Measurements from ENCODE around the gene PTPRQ. TPM values are rescaled to one million over a fixed set of nuclear protein-coding genes. Genes with fewer than 3 reads are reported as not detected.

Gene PTPRQ
- total RNA-seq, 1 donor from 2014 or later, result 4.8 TPM

DNA sequence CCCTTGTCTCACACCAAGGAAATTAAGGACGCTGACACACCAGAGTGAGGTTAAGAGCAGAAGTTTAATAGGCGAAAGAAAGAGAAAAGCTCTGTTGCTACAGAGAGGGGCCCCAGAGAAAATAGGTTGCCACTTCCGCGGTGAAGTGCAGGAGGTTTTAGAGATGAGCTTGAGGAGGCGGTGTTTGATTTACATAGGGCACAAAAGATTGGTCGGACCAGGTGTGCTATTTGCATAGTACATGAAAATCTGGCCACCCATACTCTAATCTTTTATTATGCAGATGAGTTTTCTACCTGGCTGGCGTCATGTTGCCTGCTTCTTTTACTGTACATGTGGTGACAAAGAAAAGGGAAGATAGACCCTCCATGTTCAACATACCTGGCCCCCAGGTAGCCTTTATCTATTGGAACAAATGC is 240.1 kb downstream of the PTPRQ start:
- DNase-seq (ENCODE audit: low spot score) (no peak), ATAC-seq (no peak)
- intact Hi-C loops (cut with DNase I), result no loop called here

DNA sequence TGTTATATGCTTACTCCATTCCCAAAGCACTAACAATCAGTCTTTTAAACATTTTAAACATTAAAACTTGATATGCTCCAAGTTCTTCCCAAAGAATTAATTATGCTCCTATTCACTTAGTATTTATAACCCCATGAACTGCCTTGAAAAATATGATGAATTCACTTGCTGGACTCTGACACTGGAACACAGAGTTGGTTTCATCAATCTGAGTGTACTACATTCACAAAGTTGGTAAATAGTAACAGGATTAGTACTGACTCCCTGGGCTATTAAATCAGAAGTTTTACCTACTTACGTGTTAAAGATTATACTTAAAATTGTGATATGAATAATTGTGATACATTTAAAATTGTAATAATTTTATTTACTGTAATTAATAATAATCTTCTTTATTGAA is 246.1 kb downstream of the PTPRQ start:
- ATAC-seq, result no peak
- no peak for DNase-seq (ENCODE audit: low spot score)
- intact Hi-C loops (cut with DNase I), result no loop called here

DNA sequence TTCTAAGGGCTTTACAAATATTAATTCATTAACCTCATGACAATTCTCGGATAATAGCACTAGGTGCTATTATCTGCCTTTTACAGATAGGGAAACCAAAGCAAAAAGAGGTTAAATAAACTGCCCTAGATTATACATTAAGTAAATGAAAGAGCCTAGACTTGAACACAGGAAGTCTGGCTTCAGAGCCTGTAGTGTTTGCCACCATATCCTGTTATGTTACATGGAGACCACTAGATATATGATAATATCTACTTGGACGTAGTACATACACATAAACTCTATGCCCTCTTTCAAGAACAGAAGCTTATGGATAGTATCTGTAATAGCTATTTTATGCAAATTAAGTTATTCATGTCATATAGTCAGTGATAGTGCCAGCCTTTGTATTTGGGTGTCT is 246.5 kb downstream of the PTPRQ start:
- no peak for DNase-seq (ENCODE audit: low spot score)
- ATAC-seq, result no peak
- intact Hi-C loops (cut with DNase I), result no loop called here

DNA sequence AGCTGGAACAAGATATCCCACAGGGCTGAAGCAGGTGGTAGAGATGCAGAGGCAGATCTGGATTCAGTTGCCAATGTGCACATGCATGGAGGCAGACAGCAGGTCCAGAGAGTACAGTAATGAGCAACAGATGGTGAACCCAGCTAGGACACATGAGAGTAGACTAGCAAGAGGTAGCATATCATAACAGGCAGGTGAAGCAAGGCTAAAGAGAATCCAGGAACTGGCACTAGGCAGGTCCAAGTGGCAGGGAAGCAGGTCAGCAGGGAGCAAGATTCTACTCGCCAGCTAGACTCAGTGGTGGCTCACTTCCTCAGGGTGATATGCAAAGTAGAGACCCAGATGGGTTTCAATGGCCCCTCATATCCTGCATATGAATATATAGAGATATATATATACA is 248.1 kb downstream of the PTPRQ start:
- DNase-seq (ENCODE audit: low spot score) (no peak), ATAC-seq (no peak)
- intact Hi-C loops (cut with DNase I), result no loop called here

DNA sequence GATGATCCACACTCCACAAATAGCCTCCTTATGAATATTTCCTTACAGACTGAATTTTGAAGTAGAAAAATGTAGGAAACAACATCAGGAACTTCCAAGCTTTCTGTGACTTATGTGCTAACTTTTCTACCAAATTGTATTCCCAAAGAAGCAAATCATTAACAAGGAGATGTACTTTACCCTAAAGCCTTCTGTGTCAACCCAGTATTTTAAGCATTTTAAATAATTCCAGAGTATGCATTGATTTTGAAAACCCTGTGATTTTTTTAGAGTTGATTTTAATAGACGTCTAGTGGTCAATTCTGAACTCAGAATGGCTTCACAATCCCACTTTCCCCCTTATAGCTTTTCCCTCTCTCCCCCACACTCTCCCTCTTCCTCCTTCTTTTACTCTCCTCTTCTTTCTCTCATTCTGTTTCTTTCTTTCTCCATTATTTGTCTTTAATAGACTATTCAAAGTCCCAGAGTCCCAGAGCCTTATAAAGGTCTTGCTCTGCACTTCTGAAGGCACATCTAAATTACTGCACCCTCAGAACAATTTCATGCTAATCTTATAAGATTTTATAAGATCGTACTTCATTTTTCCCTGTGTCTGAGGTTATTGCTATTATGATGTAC is 253.3 kb downstream of the PTPRQ start:
- no peak for ATAC-seq
- no peak for DNase-seq (ENCODE audit: low spot score)
- intact Hi-C loops (cut with DNase I), result no loop called here

DNA sequence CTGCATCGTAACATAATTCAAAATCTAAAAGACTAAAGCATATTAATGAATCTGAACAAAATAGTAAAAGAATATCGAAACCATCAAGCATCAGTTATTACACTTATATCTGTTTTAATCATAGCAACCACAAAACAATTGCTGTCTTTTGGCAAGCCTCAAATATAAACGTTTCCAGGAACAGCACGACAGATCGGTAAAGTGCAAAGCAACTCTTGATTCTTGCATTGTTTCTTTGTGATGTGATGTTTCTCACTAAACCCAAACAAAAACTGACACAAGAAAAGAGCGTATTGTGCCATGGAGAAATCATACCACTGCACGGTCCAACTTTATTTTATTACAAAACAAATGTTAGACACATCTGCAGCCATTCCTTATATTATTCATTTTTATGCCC is 254.2 kb downstream of the PTPRQ start:
- DNase-seq (ENCODE audit: low spot score) (no peak), ATAC-seq (no peak)
- intact Hi-C loops (cut with DNase I), result no loop called here

DNA sequence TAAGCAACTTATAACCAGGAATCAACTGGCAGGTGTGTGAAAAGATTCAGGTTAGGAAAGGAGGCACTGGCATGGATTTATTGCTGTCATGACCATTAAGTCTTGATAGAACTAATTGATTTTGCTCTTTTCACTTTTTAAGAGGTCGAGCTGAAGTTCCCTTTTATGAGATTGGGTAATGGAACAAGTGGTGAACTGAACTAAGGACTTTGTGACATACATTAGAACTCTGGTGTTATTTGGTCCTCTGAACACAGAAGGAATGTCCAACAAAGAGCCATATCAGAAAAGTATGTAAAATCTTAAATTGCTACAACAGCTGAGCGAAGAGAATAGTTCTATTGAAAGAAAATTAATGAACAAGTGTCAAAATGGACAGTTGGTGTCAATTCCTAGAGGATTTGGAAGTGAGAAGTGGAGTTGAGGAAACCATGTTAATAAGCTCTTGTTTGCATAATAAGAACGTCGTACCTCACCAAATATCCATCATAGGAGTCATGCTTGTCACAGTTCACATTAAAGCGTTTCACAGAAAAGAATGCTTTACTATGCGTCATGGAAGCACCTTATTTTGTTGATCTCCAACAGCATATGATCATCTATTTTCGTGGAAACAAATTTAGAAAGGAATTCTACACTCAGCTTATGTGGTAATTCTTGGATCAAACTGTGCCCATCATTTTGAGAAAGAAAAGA is 255.0 kb downstream of the PTPRQ start:
- DNase-seq (ENCODE audit: low spot score) (no peak), ATAC-seq (no peak)
- intact Hi-C loops (cut with DNase I), result no loop called here

DNA sequence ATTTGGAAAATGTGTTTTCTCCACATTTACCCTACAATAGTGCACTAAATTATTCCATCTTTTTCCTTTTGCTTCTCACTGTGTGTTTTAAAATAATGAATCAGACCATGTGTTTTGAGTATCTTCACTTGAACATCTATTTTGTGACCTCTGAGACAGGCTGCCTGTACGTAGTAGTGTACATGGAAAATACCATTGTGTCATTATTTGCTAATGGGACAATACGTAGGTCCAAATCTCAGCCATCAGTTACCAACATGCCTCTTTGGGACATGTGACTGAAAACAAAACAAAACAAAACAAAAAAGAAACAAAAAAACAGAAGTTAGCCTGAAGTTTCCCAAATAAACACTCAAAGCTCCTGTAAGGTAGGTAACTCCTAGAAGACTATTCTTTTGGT is 256.3 kb downstream of the PTPRQ start:
- ATAC-seq (no peak), DNase-seq (ENCODE audit: low spot score) (no peak)
- intact Hi-C loops (cut with DNase I), result no loop called here

DNA sequence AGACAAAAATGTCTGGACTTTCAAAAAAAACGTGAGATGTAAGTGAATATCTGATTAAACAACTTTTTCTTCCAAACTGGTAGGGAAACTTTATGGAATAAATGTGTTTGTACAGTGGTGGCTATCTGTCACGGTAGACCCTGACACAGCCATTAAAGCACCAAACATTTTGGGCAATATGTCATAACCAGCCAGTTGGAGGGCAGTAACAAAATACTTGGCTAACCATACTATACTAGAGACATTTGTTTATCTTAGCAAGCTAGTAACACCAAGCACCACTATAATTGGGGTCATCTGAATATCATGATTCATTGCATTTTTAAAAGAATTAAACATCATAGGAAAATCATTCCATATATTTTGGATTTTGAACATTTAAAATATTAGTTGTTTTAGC is 257.4 kb downstream of the PTPRQ start:
- ATAC-seq (no peak), DNase-seq (ENCODE audit: low spot score) (no peak)
- intact Hi-C loops (cut with DNase I), result no loop called here

DNA sequence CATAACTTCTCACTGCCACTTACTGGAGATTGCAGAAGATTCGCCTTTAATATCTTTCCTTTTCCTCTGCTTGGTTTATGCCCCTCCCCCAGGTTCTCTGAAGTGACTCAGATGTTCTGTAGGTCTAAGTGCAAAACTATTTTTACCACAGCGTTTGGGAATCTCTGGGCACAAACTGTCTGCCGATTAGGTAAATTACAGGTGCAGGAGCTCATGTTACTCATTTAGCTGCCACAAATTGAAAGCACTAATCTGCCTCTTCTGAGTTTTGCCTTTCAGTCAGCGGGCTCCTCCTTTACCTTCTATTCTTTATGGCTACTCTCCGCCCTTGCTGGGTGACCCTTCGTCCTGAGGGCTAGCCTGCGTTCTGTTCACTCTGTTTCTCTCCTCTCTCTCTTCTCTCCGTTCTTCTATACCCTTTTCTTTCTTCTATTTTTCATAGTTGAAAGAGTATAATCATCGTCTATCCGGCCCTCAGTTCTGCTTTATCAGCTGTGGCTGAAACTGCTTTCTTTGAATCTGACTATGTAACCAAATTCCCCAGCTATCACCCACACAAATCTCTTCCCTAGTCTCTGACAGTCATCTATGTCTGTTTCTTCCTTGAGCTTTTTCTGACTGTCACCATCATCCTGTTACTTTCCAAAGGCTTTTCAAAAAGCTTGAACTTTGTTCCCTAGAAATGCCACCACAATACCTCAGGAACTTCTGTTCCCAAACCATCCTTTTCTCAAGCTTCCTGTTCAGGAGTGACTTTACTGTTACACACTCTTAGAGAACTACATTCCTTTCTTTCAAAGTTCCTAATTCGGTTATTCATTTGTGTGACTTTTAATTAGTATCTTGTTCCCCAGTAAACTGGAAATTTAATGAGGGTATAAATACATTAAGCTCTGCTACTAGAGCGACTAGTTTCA is 259.1 kb downstream of the PTPRQ start:
- ATAC-seq, result no peak
- intact Hi-C loops (cut with DNase I), result no loop called here
- DNase-seq (ENCODE audit: low spot score), result no peak

DNA sequence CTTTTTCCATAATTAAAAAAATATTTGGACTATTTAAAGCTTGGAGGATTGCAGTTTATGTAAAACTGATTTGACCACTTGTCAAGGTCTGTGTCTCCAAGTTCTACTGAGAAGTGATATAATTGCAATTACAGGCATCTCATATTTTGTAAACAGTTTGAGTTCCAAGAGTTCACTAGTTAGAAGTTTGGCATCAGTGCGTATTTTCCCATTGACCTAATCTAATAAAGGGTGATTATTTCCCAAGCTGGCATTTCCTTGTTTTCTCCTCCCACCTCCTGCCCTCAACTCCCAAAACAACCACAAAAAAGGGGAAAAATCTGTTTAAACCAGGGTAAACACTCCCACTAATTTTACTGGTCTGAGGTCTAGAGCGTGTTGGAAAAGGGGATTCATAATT is 260.4 kb downstream of the PTPRQ start:
- DNase-seq (ENCODE audit: low spot score) (no peak), ATAC-seq (no peak)
- intact Hi-C loops (cut with DNase I), result no loop called here

DNA sequence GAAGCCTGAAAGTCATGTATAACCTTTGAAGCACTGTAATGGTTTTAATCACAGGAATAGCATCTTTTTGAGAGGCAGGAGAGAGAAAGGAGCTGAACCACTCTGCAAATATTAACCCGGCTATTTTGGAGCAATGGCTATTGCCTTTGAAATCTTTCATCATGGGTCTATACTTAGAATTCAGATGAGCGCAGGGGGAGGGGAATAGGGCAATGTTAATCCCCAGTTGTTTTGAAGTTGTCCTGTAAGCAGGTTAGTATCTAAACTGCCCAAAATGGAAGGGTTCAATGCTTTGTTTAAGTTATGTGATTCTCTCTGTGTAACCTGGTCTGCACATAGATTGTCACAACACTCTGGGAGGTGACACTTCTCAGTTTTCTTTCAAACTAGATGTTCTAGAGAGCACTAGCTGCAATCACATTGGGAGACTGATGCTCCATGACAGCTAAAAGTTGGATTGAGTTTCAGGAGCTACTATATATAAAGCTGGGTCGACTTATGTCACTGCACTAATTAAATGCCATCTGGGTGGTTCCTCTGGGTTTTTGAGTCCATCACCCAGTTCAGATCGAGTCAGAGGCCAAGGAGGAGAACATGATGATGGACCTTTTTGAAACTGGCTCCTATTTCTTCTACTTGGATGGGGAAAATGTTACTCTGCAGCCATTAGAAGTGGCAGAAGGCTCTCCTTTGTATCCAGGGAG is 263.2 kb downstream of the PTPRQ start, which contains the start of gene MYF6:
MYF6 (plus strand) TSS at position 509 of the 704 bp plus-strand sequence; CDS start at position 595, 86 bp downstream.
- DNase-seq (ENCODE audit: low spot score) (no peak), ATAC-seq (no peak)
- intact Hi-C loops (cut with DNase I), result no loop called here

DNA sequence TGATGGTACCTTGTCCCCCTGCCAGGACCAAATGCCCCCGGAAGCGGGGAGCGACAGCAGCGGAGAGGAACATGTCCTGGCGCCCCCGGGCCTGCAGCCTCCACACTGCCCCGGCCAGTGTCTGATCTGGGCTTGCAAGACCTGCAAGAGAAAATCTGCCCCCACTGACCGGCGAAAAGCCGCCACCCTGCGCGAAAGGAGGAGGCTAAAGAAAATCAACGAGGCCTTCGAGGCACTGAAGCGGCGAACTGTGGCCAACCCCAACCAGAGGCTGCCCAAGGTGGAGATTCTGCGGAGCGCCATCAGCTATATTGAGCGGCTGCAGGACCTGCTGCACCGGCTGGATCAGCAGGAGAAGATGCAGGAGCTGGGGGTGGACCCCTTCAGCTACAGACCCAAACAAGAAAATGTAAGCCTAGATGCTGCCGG is 263.8 kb downstream of the PTPRQ start:
- no peak for DNase-seq (ENCODE audit: low spot score)

DNA sequence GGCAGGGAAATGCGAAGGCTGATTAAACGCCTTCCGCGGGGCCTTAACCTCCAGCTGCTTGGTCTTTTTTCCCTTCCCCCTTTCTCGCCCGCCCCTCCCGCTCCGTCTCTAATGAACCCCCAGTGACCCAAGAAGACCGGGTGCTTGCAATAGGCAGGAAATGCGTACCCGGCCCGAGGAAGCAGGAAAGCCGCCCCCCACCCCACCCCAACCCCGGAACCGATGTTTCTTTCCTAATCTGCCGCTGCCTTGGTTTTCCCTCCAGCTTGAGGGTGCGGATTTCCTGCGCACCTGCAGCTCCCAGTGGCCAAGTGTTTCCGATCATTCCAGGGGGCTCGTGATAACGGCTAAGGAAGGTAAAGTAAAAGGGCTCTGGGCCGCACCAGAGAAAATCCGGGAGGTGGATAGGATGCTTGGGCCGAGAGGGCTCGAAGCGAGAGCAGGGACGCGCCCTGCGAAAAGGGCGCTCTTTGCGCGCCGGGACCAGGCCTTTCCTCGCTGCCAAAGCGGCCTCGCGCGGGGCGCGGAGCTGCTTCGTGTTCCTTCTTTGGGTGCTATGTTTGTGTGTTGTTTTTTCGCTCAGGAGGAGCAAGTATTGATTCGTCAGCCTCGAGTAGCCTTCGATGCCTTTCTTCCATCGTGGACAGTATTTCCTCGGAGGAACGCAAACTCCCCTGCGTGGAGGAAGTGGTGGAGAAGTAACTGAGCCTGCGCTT is 264.4 kb downstream of the PTPRQ start:
- ATAC-seq (no peak), DNase-seq (ENCODE audit: low spot score) (no peak)
- intact Hi-C loops (cut with DNase I), result no loop called here

More for the DNA sequence above, 263.8 kb downstream of the PTPRQ start:
- ATAC-seq, result no peak
- intact Hi-C loops (cut with DNase I), result no loop called here

DNA sequence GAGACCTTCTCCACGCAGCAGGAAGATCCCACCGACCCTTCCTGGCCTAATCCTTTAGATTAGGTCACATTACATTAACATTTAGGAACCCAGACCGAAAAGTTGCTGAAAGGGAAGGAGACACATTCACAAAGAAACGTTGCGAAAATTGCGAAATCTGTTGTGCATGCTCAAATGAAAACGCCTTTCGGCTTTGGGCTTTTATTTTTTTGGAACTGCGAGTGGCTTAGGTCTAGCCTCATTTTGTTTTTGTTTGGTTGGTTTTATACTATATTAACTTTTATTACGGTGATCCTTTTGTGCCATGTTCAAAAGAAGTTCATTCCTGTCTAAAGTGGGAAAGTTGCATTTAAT is 264.9 kb downstream of the PTPRQ start:
- DNase-seq (ENCODE audit: low spot score) (no peak), ATAC-seq (no peak)
- intact Hi-C loops (cut with DNase I), result no loop called here

DNA sequence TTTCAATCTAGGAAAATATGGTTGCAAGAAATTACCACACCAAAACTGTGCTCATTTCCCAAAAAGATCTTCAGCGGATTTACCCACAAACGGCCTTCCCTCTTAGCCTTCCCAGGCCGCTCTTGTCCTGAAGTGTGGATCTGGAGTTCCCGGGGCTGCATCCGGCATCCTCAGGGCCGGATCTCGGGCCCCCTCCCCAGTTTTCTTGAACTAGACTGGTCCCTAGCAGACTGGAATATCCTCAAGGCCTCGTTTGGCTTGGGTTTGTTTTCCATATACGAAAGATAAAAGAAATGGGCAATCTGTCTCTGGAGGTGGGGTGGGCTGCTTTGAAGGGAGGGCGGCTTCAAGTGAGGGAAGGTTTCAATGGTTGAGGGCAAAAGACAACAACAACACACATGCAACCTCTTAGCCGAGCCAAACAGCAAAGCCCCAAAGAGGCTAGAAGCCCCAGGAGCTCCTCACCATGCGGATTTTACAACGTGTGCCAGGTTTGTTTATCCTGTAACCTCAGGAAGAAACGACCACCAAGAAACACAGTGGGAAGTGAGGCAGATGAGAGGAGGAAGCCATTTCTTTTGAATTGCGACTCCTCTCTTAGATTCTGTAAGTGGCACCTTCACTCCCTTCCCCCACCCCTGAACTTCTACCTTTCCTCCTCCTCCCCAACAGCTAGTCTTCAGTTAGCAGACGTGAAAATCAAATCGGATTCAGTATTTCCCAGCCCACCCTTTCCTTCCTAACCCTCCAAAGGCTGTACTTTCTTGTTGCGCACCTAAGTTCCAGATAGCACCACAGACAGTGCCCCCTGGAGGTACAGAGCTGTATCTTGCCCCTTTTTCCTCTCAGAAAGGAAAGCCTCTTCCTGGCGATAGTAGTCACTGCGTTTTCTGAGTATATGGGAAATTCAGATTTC is 266.0 kb downstream of the PTPRQ start:
- intact Hi-C loops (cut with DNase I), result no loop called here
- DNase-seq (ENCODE audit: low spot score) (no peak), ATAC-seq (no peak)

DNA sequence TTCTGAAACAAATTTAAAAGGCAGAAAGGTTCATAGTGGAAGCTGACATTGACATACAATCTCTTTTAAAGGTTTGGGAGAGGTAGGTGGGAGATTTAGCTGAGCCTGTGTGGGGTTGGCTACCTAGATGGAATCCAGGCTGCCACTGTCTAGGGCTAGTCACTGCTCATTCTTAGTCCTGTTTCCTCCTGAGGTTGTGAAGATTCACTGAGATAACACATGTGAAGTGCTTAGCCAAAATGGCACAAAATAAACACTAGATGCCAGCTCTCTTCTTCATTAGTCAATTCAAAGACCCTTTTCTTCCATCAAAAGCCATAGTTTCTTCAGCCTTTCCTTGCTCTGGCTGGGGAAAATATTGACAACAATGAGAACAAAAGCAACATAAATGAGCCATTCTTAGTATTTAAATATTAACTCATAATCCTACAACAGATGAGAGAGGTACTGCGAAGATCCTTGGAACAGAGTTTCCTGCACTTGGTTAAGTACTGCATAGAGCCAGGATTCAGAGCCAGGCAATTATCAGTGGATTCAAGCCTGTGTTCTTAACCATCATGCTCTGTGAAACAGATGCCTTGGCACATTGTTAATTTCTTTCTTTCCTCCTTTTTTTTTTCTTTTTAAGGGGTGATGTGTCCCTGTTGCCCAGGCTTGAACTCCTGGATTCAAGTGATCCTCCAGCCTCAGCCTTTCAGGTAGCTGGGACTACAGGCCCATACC is 266.9 kb downstream of the PTPRQ start:
- intact Hi-C loops (cut with DNase I), result no loop called here
- ATAC-seq (no peak), DNase-seq (ENCODE audit: low spot score) (no peak)

Data from sciatic nerve (tissue), 2 donors.